Measurements from ENCODE around the gene DYNC1LI2.
"Not testable (repeated sequence)": the region's sequence is repeated elsewhere in the genome, so short reads cannot be mapped to it uniquely, and the experiment has no call there.

The DYNC1LI2 gene

DNA sequence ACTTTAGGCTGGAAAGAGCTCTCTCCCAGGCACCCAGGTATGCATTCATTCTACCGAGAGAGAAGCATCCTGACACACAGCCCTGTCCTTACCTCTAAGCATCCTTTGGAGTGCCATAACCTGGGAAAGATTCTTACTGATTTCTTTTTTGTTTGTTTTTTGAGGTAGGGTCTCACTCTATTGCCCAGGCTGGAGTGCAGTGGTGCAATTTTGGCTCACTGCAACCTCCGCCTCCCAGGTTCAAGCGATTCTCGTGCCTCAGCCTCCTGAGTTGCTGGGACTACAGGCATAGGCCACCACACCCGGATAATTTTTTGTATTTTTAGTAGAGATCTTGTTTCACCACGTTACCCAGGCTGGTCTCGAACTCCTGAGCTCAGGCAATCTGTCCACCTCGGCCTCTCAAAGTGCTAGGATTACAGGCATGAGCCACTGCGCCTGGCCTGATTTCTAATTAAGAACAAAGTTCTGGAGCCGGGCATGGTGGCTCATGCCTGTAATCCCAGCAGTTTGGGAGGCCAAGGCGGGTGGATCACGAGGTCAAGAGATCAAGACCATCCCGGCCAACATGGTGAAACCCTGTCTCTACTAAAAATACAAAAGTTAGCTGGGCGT, 65.8 kb downstream of the DYNC1LI2 start:
- WGBS (ENCODE audit: extremely low coverage, insufficient coverage, insufficient read length) = no CpG with 5 or more reads among the region's 14 CpGs

DNA sequence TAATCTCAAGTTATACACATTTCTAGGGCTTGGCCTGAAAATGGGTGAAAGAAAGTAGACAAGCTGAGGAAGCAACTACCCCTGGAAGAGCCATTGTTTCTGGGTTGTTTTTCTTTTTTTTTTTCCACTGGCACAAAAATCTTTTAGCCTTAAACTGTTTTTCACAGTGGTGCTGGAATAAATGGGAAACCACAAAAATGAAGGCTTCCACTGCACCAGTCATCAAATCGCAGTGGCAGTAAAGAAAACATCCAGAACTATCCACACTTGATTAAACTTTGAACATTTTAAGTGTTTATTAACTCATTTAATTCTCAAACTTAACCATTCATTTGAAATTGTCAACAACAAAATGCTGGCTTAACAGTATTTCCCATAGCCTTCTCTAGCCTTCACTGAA, 69.1 kb downstream of the DYNC1LI2 start:
- Histone ChIP-seq H3K4me3 (ENCODE audit: low read depth, low read length) (no peak overlapping the region), H2AFZ (ENCODE audit: insufficient read depth, low read length, poor library complexity) (no peak overlapping the region), H2AK5ac (ENCODE audit: low read length) (no peak overlapping the region), H4K12ac (ENCODE audit: low read depth, low read length) (no peak overlapping the region), H3K9ac (ENCODE audit: low read length) (no peak overlapping the region), H3K18ac (ENCODE audit: low read length) (no peak overlapping the region), H3K4ac (ENCODE audit: low read depth, low read length) (no peak overlapping the region), H3K27me3 (ENCODE audit: insufficient read depth, low read length) (no peaks in the 10 kb centered on the region), H3K4me1 (ENCODE audit: control insufficient read depth in 1 of 2, insufficient read depth in 2 of 2, low read length in 2 of 2) (peaks cover under 1% of the 10 kb centered on the region in 2 experiments), H3K27ac (ENCODE audit: low read depth, low read length) (no peak overlapping the region), H3K14ac (ENCODE audit: low read length) (no peak overlapping the region), H2BK120ac (ENCODE audit: insufficient read depth, low read length, poor library complexity) (no peak overlapping the region), H3K23ac (ENCODE audit: low read length) (no peak overlapping the region), H2BK5ac (ENCODE audit: low read depth, low read length, poor library complexity) (no peak overlapping the region), H3K9me3 (ENCODE audit: insufficient read depth, low read depth, low read length) (no peaks in the 10 kb centered on the region), H2BK12ac (ENCODE audit: low read length) (no peak overlapping the region), H3K79me2 (ENCODE audit: control insufficient read depth, insufficient read depth, low read length, poor library complexity) (no peaks in the 10 kb centered on the region), H3K36me3 (ENCODE audit: control insufficient read depth in 1 of 2, insufficient read depth in 2 of 2, low read length in 2 of 2) (peaks cover 2% of the 10 kb centered on the region in 2 experiments), H4K91ac (ENCODE audit: low read depth, low read length) (no peak overlapping the region), H3K4me2 (ENCODE audit: low read length) (no peak overlapping the region), H4K8ac (ENCODE audit: low read depth, low read length) (no peak overlapping the region), H3K79me1 (ENCODE audit: low read length) (no peaks in the 10 kb centered on the region)
- no peak for DNase-seq
- WGBS (ENCODE audit: extremely low coverage, insufficient coverage, insufficient read length) = no CpG with 5 or more reads among the region's 1 CpG

More for the DNA sequence above, 65.8 kb downstream of the DYNC1LI2 start:
- H3K18ac ChIP-seq (ENCODE audit: low read length); H2AK5ac ChIP-seq (ENCODE audit: low read length); H2AFZ ChIP-seq (ENCODE audit: insufficient read depth, low read length, poor library complexity); H3K4me3 ChIP-seq (ENCODE audit: low read depth, low read length); H3K27me3 ChIP-seq (ENCODE audit: insufficient read depth, low read length); H3K4ac ChIP-seq (ENCODE audit: low read depth, low read length); H4K12ac ChIP-seq (ENCODE audit: low read depth, low read length); H4K8ac ChIP-seq (ENCODE audit: low read depth, low read length); H2BK12ac ChIP-seq (ENCODE audit: low read length); H3K79me2 ChIP-seq (ENCODE audit: control insufficient read depth, insufficient read depth, low read length, poor library complexity); H3K14ac ChIP-seq (ENCODE audit: low read length); H3K4me2 ChIP-seq (ENCODE audit: low read length); H2BK5ac ChIP-seq (ENCODE audit: low read depth, low read length, poor library complexity); DNase-seq; H4K91ac ChIP-seq (ENCODE audit: low read depth, low read length); H3K4me1 ChIP-seq (ENCODE audit: control insufficient read depth in 1 of 2, insufficient read depth in 2 of 2, low read length in 2 of 2); H2BK120ac ChIP-seq (ENCODE audit: insufficient read depth, low read length, poor library complexity); H3K79me1 ChIP-seq (ENCODE audit: low read length); H3K27ac ChIP-seq (ENCODE audit: low read depth, low read length); H3K36me3 ChIP-seq (ENCODE audit: control insufficient read depth in 1 of 2, insufficient read depth in 2 of 2, low read length in 2 of 2); H3K23ac ChIP-seq (ENCODE audit: low read length); H3K9ac ChIP-seq (ENCODE audit: low read length); H3K9me3 ChIP-seq (ENCODE audit: insufficient read depth, low read depth, low read length): not testable (repeated sequence)

DNA sequence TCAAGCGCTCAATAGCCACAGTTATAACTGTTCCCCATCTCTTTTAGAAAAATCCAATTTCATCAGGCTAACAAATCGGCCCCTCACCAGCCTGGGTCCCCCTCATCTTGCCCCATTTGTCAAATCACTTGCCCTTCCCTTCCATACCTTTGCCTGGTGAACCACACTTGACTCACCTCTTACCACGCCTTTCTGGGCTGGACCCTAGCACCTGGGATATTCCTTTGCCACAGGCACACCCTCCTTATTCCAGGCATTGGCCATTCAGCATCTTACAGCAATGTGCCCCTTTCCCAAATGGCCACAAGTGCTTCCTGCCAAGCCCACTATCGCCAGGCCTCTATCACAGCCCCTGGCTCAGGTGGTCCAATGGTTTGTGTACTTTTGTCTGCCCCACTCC, 69.7 kb downstream of the DYNC1LI2 start:
- H3K18ac ChIP-seq (ENCODE audit: low read length) = no peak overlapping the region
- no peak overlapping the region for H3K23ac ChIP-seq (ENCODE audit: low read length)
- no peak overlapping the region for H3K27ac ChIP-seq (ENCODE audit: low read depth, low read length)
- peaks cover 2% of the 10 kb centered on the region in 2 experiments for H3K4me1 ChIP-seq (ENCODE audit: control insufficient read depth in 1 of 2, insufficient read depth in 2 of 2, low read length in 2 of 2)
- no peak overlapping the region for H2BK5ac ChIP-seq (ENCODE audit: low read depth, low read length, poor library complexity)
- no peak overlapping the region for H2BK120ac ChIP-seq (ENCODE audit: insufficient read depth, low read length, poor library complexity)
- H3K79me2 ChIP-seq (ENCODE audit: control insufficient read depth, insufficient read depth, low read length, poor library complexity) = no peaks in the 10 kb centered on the region
- H4K8ac ChIP-seq (ENCODE audit: low read depth, low read length) = no peak overlapping the region
- H3K4me3 ChIP-seq (ENCODE audit: low read depth, low read length) = no peak overlapping the region
- H4K91ac ChIP-seq (ENCODE audit: low read depth, low read length) = no peak overlapping the region
- H2AFZ ChIP-seq (ENCODE audit: insufficient read depth, low read length, poor library complexity) = no peak overlapping the region
- no peak for DNase-seq
- no peak overlapping the region for H2BK12ac ChIP-seq (ENCODE audit: low read length)
- no peaks in the 10 kb centered on the region for H3K9me3 ChIP-seq (ENCODE audit: insufficient read depth, low read depth, low read length)
- H4K12ac ChIP-seq (ENCODE audit: low read depth, low read length) = no peak overlapping the region
- H3K14ac ChIP-seq (ENCODE audit: low read length) = no peak overlapping the region
- peaks cover 2 to 3% of the 10 kb centered on the region in 2 experiments for H3K36me3 ChIP-seq (ENCODE audit: control insufficient read depth in 1 of 2, insufficient read depth in 2 of 2, low read length in 2 of 2)
- no peaks in the 10 kb centered on the region for H3K79me1 ChIP-seq (ENCODE audit: low read length)
- WGBS (ENCODE audit: extremely low coverage, insufficient coverage, insufficient read length) = no CpG with 5 or more reads among the region's 4 CpGs
- no peak overlapping the region for H3K4me2 ChIP-seq (ENCODE audit: low read length)
- peak overlapping the region; percentile 33 for H3K4ac ChIP-seq (ENCODE audit: low read depth, low read length)
- no peak overlapping the region for H3K9ac ChIP-seq (ENCODE audit: low read length)
- H2AK5ac ChIP-seq (ENCODE audit: low read length) = no peak overlapping the region
- H3K27me3 ChIP-seq (ENCODE audit: insufficient read depth, low read length) = no peaks in the 10 kb centered on the region

DNA sequence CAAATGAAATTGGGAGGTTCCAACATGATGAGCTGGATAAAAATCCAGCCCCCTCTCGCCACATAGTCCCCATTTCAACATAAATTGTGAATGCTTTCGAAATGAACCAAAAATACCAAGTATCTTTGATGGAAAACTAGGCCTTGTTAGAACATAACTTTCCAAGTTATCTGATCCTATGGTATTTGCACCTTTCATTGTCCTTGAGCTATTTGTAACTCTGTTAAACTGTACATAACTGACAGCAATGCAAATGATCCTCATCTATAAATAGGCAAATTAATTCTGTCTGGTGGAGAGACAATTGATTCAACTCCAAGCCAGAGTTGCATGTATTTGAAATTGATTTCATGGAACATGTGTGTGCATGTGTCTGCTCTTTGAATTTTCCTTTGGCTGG, 73.1 kb downstream of the DYNC1LI2 start:
- peak in 1 of 2 donors; percentile 72 for DNase-seq
- Histone ChIP-seq H3K18ac (ENCODE audit: low read length) (no peak overlapping the region), H3K27ac (ENCODE audit: low read depth, low read length) (no peak overlapping the region), H3K4me2 (ENCODE audit: low read length) (no peak overlapping the region), H4K12ac (ENCODE audit: low read depth, low read length) (no peak overlapping the region), H3K4ac (ENCODE audit: low read depth, low read length) (no peak overlapping the region), H3K79me1 (ENCODE audit: low read length) (no peaks in the 10 kb centered on the region), H2AK5ac (ENCODE audit: low read length) (no peak overlapping the region), H4K8ac (ENCODE audit: low read depth, low read length) (no peak overlapping the region), H4K91ac (ENCODE audit: low read depth, low read length) (no peak overlapping the region), H3K9ac (ENCODE audit: low read length) (no peak overlapping the region), H3K23ac (ENCODE audit: low read length) (no peak overlapping the region), H3K36me3 (ENCODE audit: control insufficient read depth in 1 of 2, insufficient read depth in 2 of 2, low read length in 2 of 2) (peaks cover 4 to 5% of the 10 kb centered on the region in 2 experiments), H2BK5ac (ENCODE audit: low read depth, low read length, poor library complexity) (no peak overlapping the region), H3K79me2 (ENCODE audit: control insufficient read depth, insufficient read depth, low read length, poor library complexity) (no peaks in the 10 kb centered on the region), H3K27me3 (ENCODE audit: insufficient read depth, low read length) (no peaks in the 10 kb centered on the region), H3K4me3 (ENCODE audit: low read depth, low read length) (no peak overlapping the region), H3K9me3 (ENCODE audit: insufficient read depth, low read depth, low read length) (no peaks in the 10 kb centered on the region), H2AFZ (ENCODE audit: insufficient read depth, low read length, poor library complexity) (no peak overlapping the region), H3K14ac (ENCODE audit: low read length) (no peak overlapping the region), H2BK120ac (ENCODE audit: insufficient read depth, low read length, poor library complexity) (no peak overlapping the region), H2BK12ac (ENCODE audit: low read length) (no peak overlapping the region), H3K4me1 (ENCODE audit: control insufficient read depth in 1 of 2, insufficient read depth in 2 of 2, low read length in 2 of 2) (peaks cover 2% of the 10 kb centered on the region in 2 experiments)
- no CpG with 5 or more reads among the region's 2 CpGs for WGBS (ENCODE audit: extremely low coverage, insufficient coverage, insufficient read length)

Data from trophoblast cell (in vitro differentiated cells and primary cell).